Spinal cord (tissue), 10 donors: ENCODE measurements around the gene AFF1. TPM values are rescaled to one million over a fixed set of nuclear protein-coding genes. Genes with fewer than 3 reads are reported as not detected.
A peak's percentile ranks its signal among the peaks of the same experiment; 100 is the strongest.

Source experiments
- DNase-seq, 6 donors: peaks; one replicate each; pipeline versions ENCODE4 v3.0.0 to v3.0.0-alpha.2; 2013 to 2015; ENCODE audit warnings: low spot score in 6 of 6, low read depth in 4 of 6
- H3K27ac ChIP-seq: one replicate; pipeline ENCODE4 v1.5.1; 2013; ENCODE audit warnings: low read depth, low read length, control low read depth
- H3K27me3 ChIP-seq: one replicate; pipeline ENCODE4 v1.6.1; 2013; ENCODE audit warnings: low read length; ENCODE audit not compliant: control insufficient read depth, insufficient read depth
- H3K36me3 ChIP-seq: one replicate; pipeline ENCODE4 v1.6.1; 2013; ENCODE audit warnings: low read length; ENCODE audit not compliant: control insufficient read depth, insufficient read depth
- H3K4me1 ChIP-seq: one replicate; pipeline ENCODE4 v1.6.1; 2013; ENCODE audit warnings: low read length; ENCODE audit not compliant: control insufficient read depth, insufficient read depth
- H3K4me3 ChIP-seq: one replicate; pipeline ENCODE4 v1.5.1; 2013; ENCODE audit warnings: low read depth, low read length, control low read depth
- H3K9me3 ChIP-seq: one replicate; pipeline ENCODE4 v1.6.1; 2013; ENCODE audit warnings: low read length; ENCODE audit not compliant: control insufficient read depth, insufficient read depth
- WGBS: methylation state at CpG from one replicate; pipeline ENCODE4 v1.1.5; 2013; ENCODE audit warnings: missing lambda C conversion rate; ENCODE audit not compliant: insufficient coverage; 5-methylcytosine and 5-hydroxymethylcytosine counted together
- polyA plus RNA-seq, 2 donors: library from polyadenylated mRNA; unstranded; fragments of 120-200 nt; gene quantifications; one replicate each; pipeline ENCODE4 v1.2.1, GENCODE V29; 2013; ENCODE audit not compliant: insufficient read length in 2 of 2
- total RNA-seq, 2 donors: library from RNA; depleted of rRNA in 1 of 2; stranded (reverse); fragments of 120-200 nt in 1 of 2; fragments of >200 nt in 1 of 2; gene quantifications; one replicate each; pipeline versions ENCODE4 v1.2.3 to v1.2.4, GENCODE V29; 2013 to 2014
- donor health status: healthy.

AFF1 gene
- total and polyA plus RNA-seq, 4 donors: 14.2 to 24.6 (median 18.4) TPM

DNA sequence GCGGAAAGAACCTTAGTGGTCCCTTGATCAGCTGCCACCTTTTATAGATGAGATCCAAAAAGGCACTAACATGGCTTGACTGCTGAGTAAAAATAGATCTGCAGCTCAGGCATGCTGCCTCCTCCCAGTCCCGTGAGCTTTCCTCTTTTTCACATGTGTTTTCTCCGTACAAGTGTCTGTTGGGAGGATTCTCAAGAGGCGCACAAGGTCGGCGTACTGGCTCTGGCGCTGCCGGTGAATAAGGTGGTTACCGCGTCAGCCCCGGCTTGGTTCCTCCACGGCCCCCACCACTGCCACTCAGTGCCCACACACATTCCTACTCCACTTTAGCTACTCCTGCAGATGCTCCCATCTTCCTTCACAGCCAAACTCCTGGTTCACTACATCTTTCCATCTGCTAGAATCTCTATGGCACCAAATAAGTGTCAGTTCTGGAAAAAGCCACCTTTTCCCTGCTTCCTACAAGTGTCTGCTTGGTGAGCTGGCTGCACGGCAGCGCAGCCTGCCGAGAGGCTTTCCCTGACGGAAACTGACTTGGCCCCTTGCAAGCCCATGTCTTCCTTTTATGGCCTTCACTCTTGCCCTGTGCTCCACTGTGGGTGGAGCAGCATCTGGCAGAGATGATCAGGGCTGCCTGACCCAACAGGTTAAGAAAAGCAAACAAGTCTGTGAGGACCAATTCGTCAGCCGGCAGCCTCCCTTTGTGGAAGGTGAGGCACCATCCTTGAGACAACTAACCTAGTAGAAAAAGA, 185.8 kb downstream of the AFF1 start:
- Histone ChIP-seq H3K4me3 (no peak overlapping the region), H3K27ac (no peak overlapping the region), H3K4me1 (peaks cover 9% of the 10 kb centered on the region), H3K36me3 (peaks cover 8% of the 10 kb centered on the region), H3K27me3 (no peaks in the 10 kb centered on the region), H3K9me3 (no peaks in the 10 kb centered on the region)
- WGBS: 86% methylated on average over 13 of the region's 18 CpGs
- DNase-seq: no peak

DNA sequence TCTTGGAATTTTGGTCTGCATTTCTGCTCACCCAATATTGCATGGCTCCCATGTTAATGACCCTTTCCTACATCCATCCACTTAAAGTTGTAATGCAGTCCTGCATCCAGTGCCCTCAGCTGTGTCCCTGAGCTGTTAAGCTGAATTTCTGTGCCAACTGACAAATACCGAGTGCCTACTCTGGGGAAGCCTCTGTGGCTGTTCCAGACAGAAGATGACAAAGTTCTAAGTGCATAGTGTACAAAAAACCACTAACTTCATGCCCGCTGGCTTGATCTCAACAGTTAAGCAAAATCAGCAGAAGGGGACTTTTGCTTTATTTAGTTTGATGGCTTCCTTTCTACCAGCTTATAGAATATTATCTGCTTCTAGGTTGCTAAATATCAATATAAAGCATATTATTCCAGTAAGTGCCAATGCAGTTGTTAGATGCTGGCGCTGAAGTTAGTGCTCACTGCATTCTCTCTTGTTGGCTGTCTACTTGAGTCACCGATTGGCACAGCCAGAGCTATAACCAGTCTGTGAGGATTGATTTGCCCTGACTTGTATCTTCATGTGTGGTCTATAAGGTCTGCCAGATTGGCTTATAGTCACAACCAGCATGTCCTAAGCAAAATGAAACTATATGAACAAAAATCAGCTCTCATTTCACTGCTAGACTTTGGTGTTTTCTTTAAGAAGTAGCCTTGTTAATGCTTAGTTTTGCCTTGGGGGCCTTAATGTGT, 186.7 kb downstream of the AFF1 start:
- 33% methylated on average over 3 of the region's 4 CpGs for WGBS
- H3K4me1 ChIP-seq: peaks cover 9% of the 10 kb centered on the region
- H3K4me3 ChIP-seq: no peak overlapping the region
- peaks cover 11% of the 10 kb centered on the region for H3K36me3 ChIP-seq
- H3K27me3 ChIP-seq: no peaks in the 10 kb centered on the region
- H3K9me3 ChIP-seq: no peaks in the 10 kb centered on the region
- peak in 1 of 6 donors; percentile 13 for DNase-seq
- no peak overlapping the region for H3K27ac ChIP-seq

DNA sequence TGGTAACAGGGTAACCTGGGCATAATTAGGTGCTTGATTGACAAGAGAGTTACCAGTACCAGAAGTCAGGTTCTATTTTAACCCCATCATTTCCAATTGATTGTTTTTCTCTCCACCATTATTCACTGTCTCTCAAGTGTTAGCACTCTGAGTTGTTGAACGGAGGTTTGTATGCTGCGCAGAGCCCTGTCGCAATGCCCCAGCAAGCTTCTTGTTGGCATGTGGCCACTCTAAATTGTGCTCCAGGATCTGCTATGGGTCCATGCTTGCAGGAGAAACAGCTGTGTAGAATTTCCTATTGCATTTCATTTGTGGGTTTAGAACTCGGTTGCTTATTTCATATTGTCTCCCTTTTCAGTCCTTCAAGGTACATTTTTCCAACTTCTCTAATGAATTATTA, 187.4 kb downstream of the AFF1 start:
- Histone ChIP-seq H3K4me1 (peaks cover 9% of the 10 kb centered on the region), H3K27me3 (no peaks in the 10 kb centered on the region), H3K36me3 (peaks cover 14% of the 10 kb centered on the region), H3K9me3 (no peaks in the 10 kb centered on the region), H3K27ac (no peak overlapping the region), H3K4me3 (no peak overlapping the region)
- no CpG with 5 or more reads among the region's 4 CpGs for WGBS
- peak in 2 of 6 donors; percentile 14 to 52 for DNase-seq

DNA sequence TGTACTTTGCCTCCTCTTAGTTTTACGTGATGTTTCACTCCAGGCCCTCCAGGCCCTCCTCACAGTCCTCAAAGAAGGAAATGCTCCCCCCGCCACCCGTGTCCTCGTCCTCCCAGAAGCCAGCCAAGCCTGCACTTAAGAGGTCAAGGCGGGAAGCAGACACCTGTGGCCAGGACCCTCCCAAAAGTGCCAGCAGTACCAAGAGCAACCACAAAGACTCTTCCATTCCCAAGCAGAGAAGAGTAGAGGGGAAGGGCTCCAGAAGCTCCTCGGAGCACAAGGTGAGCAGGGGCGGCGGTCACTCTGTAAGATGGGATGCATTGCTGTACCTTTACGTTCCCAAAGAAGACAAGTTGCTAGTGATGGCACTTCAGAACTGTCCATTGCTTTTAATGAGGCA, 191.2 kb downstream of the AFF1 start:
- Histone ChIP-seq H3K27me3 (no peaks in the 10 kb centered on the region), H3K36me3 (peaks cover 12% of the 10 kb centered on the region), H3K4me3 (no peak overlapping the region), H3K27ac (no peak overlapping the region), H3K9me3 (no peaks in the 10 kb centered on the region), H3K4me1 (peaks cover 1% of the 10 kb centered on the region)
- no peak for DNase-seq
- WGBS: 96% methylated on average over 5 of the region's 9 CpGs

DNA sequence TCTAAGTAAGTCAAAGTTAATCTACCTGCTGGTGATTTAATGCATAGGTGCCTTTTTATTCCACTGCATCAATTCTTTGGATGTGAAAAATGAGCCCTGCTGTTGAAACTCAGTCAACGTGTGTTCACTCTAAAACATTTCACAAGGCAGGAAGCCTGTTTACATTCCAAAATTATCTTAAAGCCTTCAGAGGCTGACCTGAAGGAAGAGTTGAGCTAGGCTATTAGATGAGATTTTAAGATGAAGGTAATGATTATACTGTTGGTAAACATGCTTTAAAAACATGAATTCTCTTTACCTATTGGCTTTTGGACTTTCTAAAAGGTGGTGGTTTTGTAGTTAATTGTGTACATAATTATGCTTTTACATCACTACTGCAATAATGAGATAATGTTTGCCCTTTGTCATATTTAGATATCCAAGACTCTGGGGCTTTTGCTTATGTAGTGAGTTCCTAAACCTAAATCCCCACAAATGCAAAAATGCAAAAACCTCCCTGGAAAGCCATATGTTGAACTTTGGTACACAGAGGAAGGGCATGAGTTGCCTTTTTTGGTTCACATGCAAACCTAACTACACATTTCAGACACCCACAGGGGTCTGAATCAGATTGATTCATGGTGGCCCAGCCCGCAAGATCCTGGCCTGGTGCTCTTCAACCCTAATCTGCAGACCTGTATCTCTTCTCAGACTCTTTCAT, 193.3 kb downstream of the AFF1 start:
- H3K9me3 ChIP-seq: no peaks in the 10 kb centered on the region
- no peak for DNase-seq
- H3K36me3 ChIP-seq: peaks cover 16% of the 10 kb centered on the region
- 100% methylated on average over 1 of the region's 2 CpGs for WGBS
- H3K27ac ChIP-seq: no peak overlapping the region
- no peak overlapping the region for H3K4me3 ChIP-seq
- no peaks in the 10 kb centered on the region for H3K4me1 ChIP-seq
- H3K27me3 ChIP-seq: no peaks in the 10 kb centered on the region

DNA sequence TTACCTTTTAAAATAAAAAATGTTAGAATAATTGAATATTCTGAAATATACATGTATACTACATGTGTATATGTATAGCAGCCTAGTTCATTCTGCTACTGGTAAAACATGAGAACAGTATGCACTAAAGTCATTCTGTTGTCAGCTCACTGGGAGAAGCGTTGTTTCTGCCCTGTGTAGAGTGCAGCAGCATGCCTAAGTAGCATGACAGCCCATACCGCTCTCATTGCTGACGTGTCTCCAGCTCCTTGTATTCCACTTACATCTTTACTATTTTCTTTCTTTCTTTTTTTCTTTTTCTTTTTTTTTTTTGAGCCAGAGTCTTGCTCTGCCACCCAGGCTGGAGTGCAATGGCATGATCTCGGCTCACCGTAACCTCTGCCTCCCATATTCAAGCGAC, 194.9 kb downstream of the AFF1 start:
- Histone ChIP-seq H3K27me3 (no peaks in the 10 kb centered on the region), H3K9me3 (no peaks in the 10 kb centered on the region), H3K27ac (no peak overlapping the region), H3K36me3 (peaks cover 19% of the 10 kb centered on the region), H3K4me1 (no peaks in the 10 kb centered on the region), H3K4me3 (no peak overlapping the region)
- WGBS: 91% methylated on average over 5 of the region's 6 CpGs
- DNase-seq: no peak

DNA sequence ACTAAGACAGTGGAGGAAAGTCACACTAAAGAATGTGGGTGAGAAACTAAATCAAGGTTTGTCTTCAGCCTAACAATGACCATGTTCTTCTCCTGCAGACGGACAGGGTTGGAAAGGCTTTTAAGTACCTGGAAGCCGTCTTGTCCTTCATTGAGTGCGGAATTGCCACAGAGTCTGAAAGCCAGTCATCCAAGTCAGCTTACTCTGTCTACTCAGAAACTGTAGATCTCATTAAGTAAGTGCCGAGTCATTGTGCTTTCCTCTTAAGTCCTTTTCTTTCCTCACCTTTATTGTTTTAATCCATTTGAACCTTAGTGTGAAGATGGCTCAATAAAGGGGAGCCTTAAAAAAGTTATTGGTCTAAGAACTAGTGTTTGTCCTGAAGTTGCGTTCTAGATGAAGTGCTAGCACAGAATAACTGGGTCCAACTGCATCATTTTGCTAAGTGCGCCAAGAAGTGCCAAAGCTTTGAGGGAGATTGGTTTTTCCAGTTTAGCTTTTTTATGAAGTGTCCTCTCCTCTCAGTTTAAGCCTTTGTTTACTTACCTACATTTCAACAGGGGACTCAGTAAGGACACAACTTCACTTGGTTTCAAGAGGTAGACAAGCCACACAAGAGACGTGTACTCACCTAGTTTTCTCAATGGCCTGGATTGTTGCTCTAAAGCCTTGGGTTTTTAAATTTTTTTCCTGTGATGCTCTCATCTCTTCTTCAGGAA, 196.3 kb downstream of the AFF1 start:
- Histone ChIP-seq H3K9me3 (no peaks in the 10 kb centered on the region), H3K36me3 (peaks cover 15% of the 10 kb centered on the region), H3K27ac (no peak overlapping the region), H3K27me3 (no peaks in the 10 kb centered on the region), H3K4me1 (no peaks in the 10 kb centered on the region), H3K4me3 (no peak overlapping the region)
- no peak for DNase-seq
- WGBS: 73% methylated on average over 3 of the region's 7 CpGs

DNA sequence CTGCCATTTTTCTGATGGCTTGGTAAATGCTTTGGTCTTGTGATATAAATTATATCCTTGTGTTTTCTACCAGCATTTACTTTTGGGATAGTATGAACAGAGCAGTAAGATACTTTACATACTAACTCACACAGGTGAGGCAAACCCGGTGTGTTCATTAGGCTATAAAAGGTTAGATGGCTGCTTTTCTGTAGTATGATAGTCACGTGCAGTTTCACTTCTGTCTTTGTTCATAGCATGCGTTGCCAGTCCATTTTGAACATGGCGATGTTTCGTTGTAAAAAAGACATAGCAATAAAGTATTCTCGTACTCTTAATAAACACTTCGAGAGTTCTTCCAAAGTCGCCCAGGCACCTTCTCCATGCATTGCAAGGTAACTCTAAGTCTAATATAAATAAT, 197.2 kb downstream of the AFF1 start:
- WGBS: 83% methylated on average over 1 of the region's 8 CpGs
- H3K27me3 ChIP-seq: no peaks in the 10 kb centered on the region
- DNase-seq: no peak
- no peaks in the 10 kb centered on the region for H3K4me1 ChIP-seq
- H3K4me3 ChIP-seq: no peak overlapping the region
- no peaks in the 10 kb centered on the region for H3K9me3 ChIP-seq
- H3K36me3 ChIP-seq: peaks cover 14% of the 10 kb centered on the region
- H3K27ac ChIP-seq: no peak overlapping the region

DNA sequence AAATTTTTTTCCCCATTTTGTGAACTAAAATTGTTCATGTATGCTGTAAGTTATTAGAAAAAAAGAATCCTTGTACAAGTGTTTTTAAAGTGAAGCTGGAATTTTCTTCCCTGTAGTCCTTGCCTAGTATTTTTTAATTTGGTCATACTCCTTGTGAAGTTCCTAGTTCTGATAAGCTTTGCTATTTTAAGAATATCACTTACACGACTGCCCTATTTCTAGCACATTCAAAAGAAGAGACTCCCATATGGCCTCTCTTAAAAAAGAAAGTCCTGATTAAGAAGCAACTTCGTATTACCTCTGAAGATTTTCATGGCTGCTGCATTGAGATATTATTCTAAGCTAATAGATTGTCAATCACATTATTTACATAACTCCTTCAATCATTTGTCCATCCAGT, 198.4 kb downstream of the AFF1 start:
- no peak for DNase-seq
- Histone ChIP-seq H3K4me1 (no peaks in the 10 kb centered on the region), H3K4me3 (no peak overlapping the region), H3K9me3 (no peaks in the 10 kb centered on the region), H3K36me3 (peaks cover 7% of the 10 kb centered on the region), H3K27me3 (no peaks in the 10 kb centered on the region), H3K27ac (no peak overlapping the region)
- no CpG with 5 or more reads among the region's 2 CpGs for WGBS
